Raji (cell line): ENCODE results near the gene DHCR24.

ENCODE experiments used
- POLR2A ChIP-seq: IDR thresholded peaks from 2 replicates; pipeline ENCODE4 v1.6.1; 2011; ENCODE audit warnings: low read depth, low read length, control low read depth; ENCODE audit not compliant: insufficient read depth

DHCR24 gene

GRCh38 chr1:54857141-54857540 lies 29.9 kb downstream of the DHCR24 start:
- no peak for TF ChIP-seq POLR2A

GRCh38 chr1:54854381-54855020 lies 32.5 kb downstream of the DHCR24 start:
- no peak for TF ChIP-seq POLR2A

GRCh38 chr1:54853793-54854370 lies 33.1 kb downstream of the DHCR24 start:
- TF ChIP-seq POLR2A: no peak

- no peak for TF ChIP-seq POLR2A
These were observed 33.8 kb downstream of the DHCR24 start for GRCh38 chr1:54853096-54853792.

- TF ChIP-seq POLR2A: no peak
These were observed 35.0 kb downstream of the DHCR24 start for GRCh38 chr1:54851936-54852524.

GRCh38 chr1:54851406-54851805 lies 35.6 kb downstream of the DHCR24 start:
- no peak for TF ChIP-seq POLR2A

- TF ChIP-seq POLR2A: no peak
These were observed 36.3 kb downstream of the DHCR24 start for GRCh38 chr1:54850737-54851136.

GRCh38 chr1:54850069-54850730 lies 36.8 kb downstream of the DHCR24 start:
- no peak for TF ChIP-seq POLR2A

- TF ChIP-seq POLR2A: no peak
These were observed 37.6 kb downstream of the DHCR24 start for GRCh38 chr1:54849219-54850068.

- TF ChIP-seq POLR2A: no peak
These were observed 38.7 kb downstream of the DHCR24 start for GRCh38 chr1:54848134-54848948.

GRCh38 chr1:54846716-54847284 lies 40.2 kb downstream of the DHCR24 start:
- no peak for TF ChIP-seq POLR2A

- no peak for TF ChIP-seq POLR2A
These were observed 40.7 kb downstream of the DHCR24 start for GRCh38 chr1:54846301-54846700.

- no peak for TF ChIP-seq POLR2A
These were observed 41.2 kb downstream of the DHCR24 start for GRCh38 chr1:54845772-54846171.

GRCh38 chr1:54844564-54844963 lies 42.4 kb downstream of the DHCR24 start:
- TF ChIP-seq POLR2A: no peak

- TF ChIP-seq POLR2A: no peak
These were observed 43.5 kb downstream of the DHCR24 start for GRCh38 chr1:54843449-54843848.
